AG04449 (cell line): ENCODE data around the gene B3GNT5.

Experiments used
- CTCF ChIA-PET: fragments of 350-600 bp; formaldehyde crosslinking; extraction: SDS; loops from one replicate; lab custom pipeline; 2021; ENCODE audit warnings: antibody characterized with exemption; lab: Yijun Ruan, JAX
- POLR2A ChIA-PET: fragments of 400-600, 350-600 bp; formaldehyde crosslinking; extraction: SDS; loops from one replicate; lab custom pipeline; 2020; ENCODE audit warnings: antibody characterized with exemption, inconsistent platforms; lab: Yijun Ruan, JAX
- DNase-seq: peaks from one replicate; pipeline ENCODE4 v3.0.0-alpha.2; 2010; ENCODE audit warnings: low read depth, low spot score
- H3K4me3 ChIP-seq: 2 replicates; pipeline ENCODE4 v1.5.1; 2011; ENCODE audit warnings: low read depth, mild to moderate bottlenecking, control low read depth, low read length
- TF ChIP-seq, protein P1 (sequence below): IDR thresholded peaks from one replicate; pipeline ENCODE4 v1.5.1; 2011; ENCODE audit warnings: mild to moderate bottlenecking, moderate library complexity, low read length, control low read depth, inconsistent platforms; ENCODE audit not compliant: insufficient read depth; ENCODE audit errors: missing control alignments

The B3GNT5 gene

DNA sequence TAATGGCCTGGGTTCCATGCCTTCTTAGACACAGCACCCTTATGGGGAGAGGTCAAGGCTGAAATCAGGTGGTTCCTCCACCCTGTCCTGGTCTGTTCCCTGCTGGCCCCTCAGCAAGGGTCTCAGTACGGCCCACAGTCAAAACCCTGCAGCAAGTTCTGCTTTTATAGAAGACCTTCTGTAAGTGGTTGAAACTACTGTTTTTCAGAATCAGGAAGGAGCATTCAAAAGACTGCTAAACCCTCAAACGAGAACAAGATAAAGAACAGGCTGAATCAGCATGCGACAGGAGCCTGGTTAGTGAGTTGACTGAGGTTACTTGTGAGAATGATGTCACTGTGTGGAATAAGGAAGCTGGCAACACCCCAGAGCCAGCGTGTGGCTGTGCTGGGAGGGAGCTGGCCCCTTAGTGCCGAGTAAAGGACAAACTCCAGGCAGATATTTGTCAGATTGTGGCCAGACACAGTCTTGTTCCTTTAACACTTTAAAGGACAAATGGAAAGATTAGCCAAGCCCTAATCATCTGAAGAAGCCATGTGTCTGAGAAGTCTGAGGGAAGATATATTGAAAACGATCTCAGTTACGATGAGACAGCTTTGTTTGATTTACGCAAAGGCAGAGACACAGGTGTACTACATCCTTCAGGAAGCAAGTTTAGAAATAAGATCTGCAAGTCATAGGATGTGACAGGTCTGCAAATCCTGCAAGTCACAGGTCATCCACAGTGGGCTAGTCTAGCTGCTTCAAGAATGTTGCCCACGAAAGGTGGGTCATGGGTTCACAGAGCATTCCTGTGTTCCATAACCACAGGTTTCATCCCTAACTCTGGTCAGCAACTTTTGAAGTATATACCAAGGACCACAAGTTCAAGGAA is 54.0 kb downstream of the B3GNT5 start:
- no peak overlapping the region for H3K4me3 ChIP-seq
- DNase-seq, result no peak
- TF ChIP-seq, protein P1, sequence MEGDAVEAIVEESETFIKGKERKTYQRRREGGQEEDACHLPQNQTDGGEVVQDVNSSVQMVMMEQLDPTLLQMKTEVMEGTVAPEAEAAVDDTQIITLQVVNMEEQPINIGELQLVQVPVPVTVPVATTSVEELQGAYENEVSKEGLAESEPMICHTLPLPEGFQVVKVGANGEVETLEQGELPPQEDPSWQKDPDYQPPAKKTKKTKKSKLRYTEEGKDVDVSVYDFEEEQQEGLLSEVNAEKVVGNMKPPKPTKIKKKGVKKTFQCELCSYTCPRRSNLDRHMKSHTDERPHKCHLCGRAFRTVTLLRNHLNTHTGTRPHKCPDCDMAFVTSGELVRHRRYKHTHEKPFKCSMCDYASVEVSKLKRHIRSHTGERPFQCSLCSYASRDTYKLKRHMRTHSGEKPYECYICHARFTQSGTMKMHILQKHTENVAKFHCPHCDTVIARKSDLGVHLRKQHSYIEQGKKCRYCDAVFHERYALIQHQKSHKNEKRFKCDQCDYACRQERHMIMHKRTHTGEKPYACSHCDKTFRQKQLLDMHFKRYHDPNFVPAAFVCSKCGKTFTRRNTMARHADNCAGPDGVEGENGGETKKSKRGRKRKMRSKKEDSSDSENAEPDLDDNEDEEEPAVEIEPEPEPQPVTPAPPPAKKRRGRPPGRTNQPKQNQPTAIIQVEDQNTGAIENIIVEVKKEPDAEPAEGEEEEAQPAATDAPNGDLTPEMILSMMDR, result no peak
- CTCF ChIA-PET, result no interaction called here
- POLR2A ChIA-PET, result interaction anchor here (0.7 kb wide), 1 partner anchor 21 kb away, joined by 3 read pairs; no protein-coding TSS in a partner anchor

DNA sequence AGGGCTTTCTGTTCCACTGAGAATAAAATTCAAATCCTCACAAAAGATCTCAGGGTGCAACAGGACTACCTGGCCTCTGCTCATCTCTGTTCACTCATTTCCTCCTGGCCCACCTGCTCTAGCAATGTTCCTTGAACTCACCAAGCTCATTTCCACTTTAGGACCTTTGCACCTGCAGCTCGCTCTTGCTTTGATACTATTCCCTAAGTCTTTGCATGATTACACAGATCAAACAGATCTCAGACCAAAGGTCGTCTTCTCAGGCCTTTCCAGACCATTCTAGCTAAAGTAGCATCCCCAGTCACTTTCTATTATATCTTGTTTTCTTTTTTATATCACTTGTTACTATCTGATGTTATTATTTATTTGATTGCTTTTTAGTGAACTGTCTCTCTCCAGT is 54.7 kb downstream of the B3GNT5 start:
- no peak for DNase-seq
- H3K4me3 ChIP-seq, result no peak overlapping the region
- ChIA-PET CTCF (no interaction called here), POLR2A (interaction anchor here (0.7 kb wide), 1 partner anchor 22 kb away, joined by 3 read pairs; no protein-coding TSS in a partner anchor)
- TF ChIP-seq, protein P1, result no peak

DNA sequence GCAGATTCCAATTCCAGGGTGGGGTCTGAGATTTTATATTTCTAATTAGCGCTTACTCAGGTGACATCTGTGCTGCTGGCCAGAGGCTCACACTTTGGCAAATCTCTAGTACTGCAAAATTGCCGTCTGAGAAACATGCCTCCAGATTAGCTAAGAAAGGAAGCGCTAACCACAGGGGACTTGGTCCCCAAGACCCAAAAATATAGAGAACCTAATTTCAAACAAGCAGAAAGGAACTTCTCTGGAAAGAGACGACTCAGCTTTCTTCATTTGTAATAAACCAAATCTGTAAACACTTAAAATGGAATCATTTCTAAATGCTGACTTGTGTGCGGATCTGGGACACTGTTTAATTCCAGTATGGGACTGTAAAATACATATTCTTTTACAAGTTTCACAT is 55.7 kb downstream of the B3GNT5 start:
- TF ChIP-seq, protein P1, result no peak
- no peak for DNase-seq
- no peak overlapping the region for H3K4me3 ChIP-seq
- ChIA-PET POLR2A (no interaction called here), CTCF (interaction anchor here (0.9 to 1.1 kb wide), 2 partner anchors 9 to 124 kb away, joined by 4 read pairs; no protein-coding TSS in a partner anchor)

DNA sequence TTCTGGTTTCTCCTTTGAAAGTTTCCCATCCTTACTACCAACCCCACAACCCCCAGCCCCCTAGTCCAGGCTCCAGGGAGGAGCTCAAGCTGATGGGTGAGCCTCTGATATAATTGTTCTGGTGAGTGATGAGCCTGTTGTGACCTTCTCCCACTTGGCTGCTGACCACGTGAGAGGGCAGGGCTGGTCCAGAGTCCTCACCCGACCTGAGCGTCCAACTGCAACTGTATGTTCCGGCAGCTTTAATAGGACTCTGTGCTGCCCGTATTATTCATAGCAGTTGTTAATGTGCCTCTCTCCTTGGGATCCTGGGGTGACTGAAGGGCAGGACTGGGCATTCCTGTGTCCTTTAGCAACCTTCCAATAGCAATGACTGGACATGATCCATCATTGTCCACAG is 56.2 kb downstream of the B3GNT5 start:
- POLR2A ChIA-PET, result no interaction called here
- DNase-seq, result no peak
- CTCF ChIA-PET, result interaction anchor here (1.1 kb wide), 1 partner anchor 8 kb away, joined by 4 read pairs; no protein-coding TSS in a partner anchor

DNA sequence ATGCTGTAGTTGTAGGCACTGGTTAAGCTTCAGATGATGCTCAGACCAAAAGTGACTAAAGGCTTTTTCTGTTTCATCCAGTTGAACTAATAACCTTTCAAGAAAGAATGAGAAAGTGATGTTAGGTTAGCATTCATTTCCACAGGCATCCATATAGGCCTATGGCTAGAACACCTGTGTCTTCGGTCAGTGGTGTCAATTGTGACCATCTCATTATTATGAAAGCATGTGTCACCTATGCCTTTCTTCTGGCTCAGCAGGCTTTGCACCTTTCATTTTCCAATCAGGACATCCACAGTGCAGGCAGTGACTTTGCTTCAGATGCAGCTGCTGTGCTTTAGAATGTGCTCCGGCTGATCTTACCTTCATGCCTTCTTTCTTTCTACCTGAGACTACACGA is 57.9 kb downstream of the B3GNT5 start:
- no peak overlapping the region for H3K4me3 ChIP-seq
- ChIA-PET POLR2A (no interaction called here), CTCF (no interaction called here)
- no peak for DNase-seq
- TF ChIP-seq, protein P1, result no peak

More for the DNA sequence above, 56.2 kb downstream of the B3GNT5 start:
- TF ChIP-seq, protein P1, result no peak
- no peak overlapping the region for H3K4me3 ChIP-seq

DNA sequence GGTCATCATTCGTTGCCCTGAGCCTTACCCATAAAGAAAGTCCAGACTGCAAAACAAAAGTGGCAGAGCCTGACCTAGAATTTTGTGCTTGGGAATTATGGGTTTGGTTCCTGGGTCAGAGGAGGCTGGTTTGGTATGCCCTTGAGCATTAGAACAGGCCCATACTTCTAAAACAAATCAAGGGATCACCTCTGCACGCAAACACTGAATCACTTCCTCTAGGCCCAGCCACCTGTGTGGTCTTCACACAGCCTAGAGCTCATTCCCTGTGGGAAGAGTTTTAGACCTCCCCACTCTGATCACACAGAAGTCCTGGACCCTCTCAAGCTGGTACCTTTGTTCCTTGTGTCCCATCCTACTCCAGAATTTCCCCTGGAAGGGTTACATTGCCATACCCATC is 59.4 kb downstream of the B3GNT5 start:
- no peak overlapping the region for H3K4me3 ChIP-seq
- TF ChIP-seq, protein P1, result no peak
- ChIA-PET POLR2A (no interaction called here), CTCF (no interaction called here)
- DNase-seq, result no peak
